Right lobe of liver (tissue), 6 donors: ENCODE results near the gene C1QC. TPM values are rescaled to one million over a fixed set of nuclear protein-coding genes. Genes with fewer than 3 reads are reported as not detected.

Experiments used
- ATAC-seq, 4 donors: fragments of 200-7000 bp; cut with Tn5 transposase; one replicate each; pipeline ENCODE4 v1.9.1; 2020; ENCODE audit warnings: mild to moderate bottlenecking in 4 of 4, moderate library complexity in 4 of 4
- DNase-seq, 3 donors: peaks; one replicate each; pipeline ENCODE4 v3.0.0-alpha.2; 2020
- H3K27ac ChIP-seq, 3 donors: fragments of 200-600 bp; one replicate each; pipeline ENCODE4 v1.8.0; 2022
- H3K27me3 ChIP-seq, 2 donors: fragments of 200-600 bp; one replicate each; pipeline ENCODE4 v1.8.0; 2022
- H3K36me3 ChIP-seq, 4 donors: fragments of 200-600 bp; sonication (generic) in 1 of 4; one replicate each; pipeline versions ENCODE4 v1.5.1 to v1.8.0; 2017 to 2022; ENCODE audit warnings: control low read depth in 1 of 4
- H3K4me1 ChIP-seq, 4 donors: fragments of 200-600 bp; sonication (generic) in 1 of 4; one replicate each; pipeline versions ENCODE4 v1.5.1 to v1.8.0; 2017 to 2022; ENCODE audit warnings: control low read depth in 1 of 4
- H3K4me3 ChIP-seq, 3 donors: fragments of 200-600 bp; one replicate each; pipeline ENCODE4 v1.8.0; 2022
- H3K9me3 ChIP-seq, 4 donors: fragments of 200-600 bp; sonication (generic) in 1 of 4; one replicate each; pipeline versions ENCODE4 v1.5.1 to v1.8.0; 2017 to 2022; ENCODE audit warnings: control low read depth in 1 of 4
- CTCF ChIP-seq, 4 donors: fragments of 200-600 bp in 3 of 4; fragments of 450-650 bp in 1 of 4; IDR thresholded peaks; one replicate each; pipeline versions ENCODE4 v1.5.1 to v1.8.0; 2016 to 2022; ENCODE audit warnings: antibody characterized with exemption in 4 of 4, mild to moderate bottlenecking in 2 of 4
- POLR2A ChIP-seq: fragments of 450-650 bp; IDR thresholded peaks from one replicate; pipeline ENCODE4 v1.6.1; 2017; ENCODE audit warnings: antibody characterized with exemption, mild to moderate bottlenecking
- WGBS: methylation state at CpG from one replicate; pipeline ENCODE4 v1.1.6; 2018; ENCODE audit warnings: low coverage, low lambda C conversion rate; ENCODE audit not compliant: insufficient coverage; ENCODE audit errors: missing lambda C conversion rate; 5-methylcytosine and 5-hydroxymethylcytosine counted together
- intact Hi-C, 2 donors: fragments of 100-400 bp; cut with DNase I; formaldehyde crosslinking; loops; one replicate each; pipeline versions ENCODE4 v1.11.2 to v1.14.1; 2022
- total RNA-seq, 6 experiments: library from RNA; depleted of rRNA in 2 of 6; stranded (reverse); fragments of >200 nt in 2 of 6; fragmentation: NEBNext Ultra II Directional in 3 of 6; extraction: Animal tissue kit (Norgen Biotek cat#: 25700) in 3 of 6; gene quantifications; one replicate each; pipeline versions ENCODE4 v1.1.0 to v1.2.4, GENCODE V29; 2016 to 2023
- donor health status: DM: no; HTN: yes; CAD: no.
- donor health status: DM: no; HTN: no; CAD: no.
- donor health status: DM: no; HTN: no; CAD: no.
- donor health status: DM: no; HTN: yes; CAD: no.
- donor health status: DM: no; HTN: yes; CAD: no.

C1QC gene
- total RNA-seq, 6 experiments from 2014 or later, result 63.3 to 305 (median 71.9) TPM

GRCh38 chr1:22613572-22613918 is 29.9 kb upstream of the C1QC start:
- Histone ChIP-seq H3K27ac (no peak overlapping the region), H3K36me3 (no peaks in the 10 kb centered on the region), H3K27me3 (no peaks in the 10 kb centered on the region), H3K4me3 (no peak overlapping the region), H3K4me1 (no peaks in the 10 kb centered on the region), H3K9me3 (no peaks in the 10 kb centered on the region)
- intact Hi-C loops, result loop anchor here in 1 of 2 donors (10.0 kb wide), 1 partner anchor 59 kb away; no protein-coding TSS in a partner anchor
- DNase-seq (no peak), ATAC-seq (no peak)
- WGBS, result no CpG with 5 or more reads among the region's 5 CpGs
- TF ChIP-seq CTCF (IDR thresholded peaks at IDR 0.05) (no peak), POLR2A (no peak)

GRCh38 chr1:22613951-22614350 is 29.5 kb upstream of the C1QC start:
- no peak for DNase-seq
- ATAC-seq, result no peak
- intact Hi-C loops, result loop anchor here in 1 of 2 donors (10.0 kb wide), 1 partner anchor 59 kb away; no protein-coding TSS in a partner anchor

GRCh38 chr1:22615886-22616285 is 27.5 kb upstream of the C1QC start:
- no peak for TF ChIP-seq POLR2A
- no peak for TF ChIP-seq CTCF (IDR thresholded peaks at IDR 0.05)
- intact Hi-C loops, result loop anchor here in 1 of 2 donors (10.0 kb wide), 1 partner anchor 61 kb away; no protein-coding TSS in a partner anchor
- Histone ChIP-seq H3K27me3 (no peaks in the 10 kb centered on the region), H3K36me3 (no peaks in the 10 kb centered on the region), H3K9me3 (no peaks in the 10 kb centered on the region), H3K4me1 (no peaks in the 10 kb centered on the region), H3K4me3 (no peak overlapping the region), H3K27ac (no peak overlapping the region)
- DNase-seq (no peak), ATAC-seq (no peak)
- WGBS, result 55% methylated on average over 2 of the region's 2 CpGs

More at GRCh38 chr1:22613951-22614350, 29.5 kb upstream of the C1QC start:
- WGBS, result 35% methylated on average over 4 of the region's 12 CpGs
- Histone ChIP-seq H3K27me3 (no peaks in the 10 kb centered on the region), H3K4me3 (no peak overlapping the region), H3K9me3 (no peaks in the 10 kb centered on the region), H3K4me1 (no peaks in the 10 kb centered on the region), H3K36me3 (no peaks in the 10 kb centered on the region), H3K27ac (no peak overlapping the region)
- TF ChIP-seq CTCF (IDR thresholded peaks at IDR 0.05) (no peak), POLR2A (no peak)

- Histone ChIP-seq H3K27ac (no peak overlapping the region), H3K36me3 (no peaks in the 10 kb centered on the region), H3K4me1 (no peaks in the 10 kb centered on the region), H3K4me3 (no peak overlapping the region), H3K9me3 (no peaks in the 10 kb centered on the region), H3K27me3 (no peaks in the 10 kb centered on the region)
- TF ChIP-seq POLR2A (no peak), CTCF (IDR thresholded peaks at IDR 0.05) (no peak)
- ATAC-seq, result no peak
- intact Hi-C loops, result loop anchor here in 1 of 2 donors (10.0 kb wide), 1 partner anchor 62 kb away; no protein-coding TSS in a partner anchor
- no peak for DNase-seq
- 12% methylated on average over 7 of the region's 11 CpGs for WGBS
These were observed 26.9 kb upstream of the C1QC start for GRCh38 chr1:22616571-22616970.

- no peak overlapping the region for H3K27ac ChIP-seq
- intact Hi-C loops, result loop anchor here in 1 of 2 donors (10.0 kb wide), 1 partner anchor 63 kb away; no protein-coding TSS in a partner anchor
- TF ChIP-seq POLR2A (no peak), CTCF (IDR thresholded peaks at IDR 0.05) (no peak)
- no peaks in the 10 kb centered on the region for H3K4me1 ChIP-seq
- no peak for DNase-seq
- no peaks in the 10 kb centered on the region for H3K27me3 ChIP-seq
- no peaks in the 10 kb centered on the region for H3K36me3 ChIP-seq
- no peak for ATAC-seq
- H3K9me3 ChIP-seq, result no peaks in the 10 kb centered on the region
- H3K4me3 ChIP-seq, result no peak overlapping the region
- WGBS, result 25% methylated on average over 10 of the region's 16 CpGs
These were observed 25.4 kb upstream of the C1QC start for GRCh38 chr1:22618056-22618455.
